ENCODE data around the gene KLK3.

- TF ChIP-seq RCOR1 (IDR thresholded peaks at IDR 0.05; ENCODE audit: insufficient replicate concordance, low read length), result no peak
- TF ChIP-seq, protein P1, sequence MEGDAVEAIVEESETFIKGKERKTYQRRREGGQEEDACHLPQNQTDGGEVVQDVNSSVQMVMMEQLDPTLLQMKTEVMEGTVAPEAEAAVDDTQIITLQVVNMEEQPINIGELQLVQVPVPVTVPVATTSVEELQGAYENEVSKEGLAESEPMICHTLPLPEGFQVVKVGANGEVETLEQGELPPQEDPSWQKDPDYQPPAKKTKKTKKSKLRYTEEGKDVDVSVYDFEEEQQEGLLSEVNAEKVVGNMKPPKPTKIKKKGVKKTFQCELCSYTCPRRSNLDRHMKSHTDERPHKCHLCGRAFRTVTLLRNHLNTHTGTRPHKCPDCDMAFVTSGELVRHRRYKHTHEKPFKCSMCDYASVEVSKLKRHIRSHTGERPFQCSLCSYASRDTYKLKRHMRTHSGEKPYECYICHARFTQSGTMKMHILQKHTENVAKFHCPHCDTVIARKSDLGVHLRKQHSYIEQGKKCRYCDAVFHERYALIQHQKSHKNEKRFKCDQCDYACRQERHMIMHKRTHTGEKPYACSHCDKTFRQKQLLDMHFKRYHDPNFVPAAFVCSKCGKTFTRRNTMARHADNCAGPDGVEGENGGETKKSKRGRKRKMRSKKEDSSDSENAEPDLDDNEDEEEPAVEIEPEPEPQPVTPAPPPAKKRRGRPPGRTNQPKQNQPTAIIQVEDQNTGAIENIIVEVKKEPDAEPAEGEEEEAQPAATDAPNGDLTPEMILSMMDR (conservative IDR thresholded peaks at IDR 0.05; ENCODE audit: low read depth, low read length), result no peak
Measured at GRCh38 chr19:50854636-50855410, at the start of gene KLK3.
